HEK293T (cell line): ENCODE data around the gene TOP3B.

ENCODE experiments used
- CTCF ChIA-PET: fragments of 350-600 bp; formaldehyde crosslinking; extraction: SDS; loops from one replicate; lab custom pipeline; 2021; ENCODE audit warnings: antibody characterized with exemption, inconsistent platforms; lab: Yijun Ruan, JAX
- POLR2A ChIA-PET: fragments of 350-600 bp; formaldehyde crosslinking; extraction: SDS; loops from one replicate; lab custom pipeline; 2020; ENCODE audit warnings: antibody characterized with exemption, inconsistent platforms; lab: Yijun Ruan, JAX
- DNase-seq: peaks from one replicate; pipeline ENCODE4 v3.0.0; 2012; ENCODE audit warnings: mixed read lengths; ENCODE audit errors: extremely low spot score
- ARNT ChIP-seq: fragments of 450-650 bp; IDR thresholded peaks from 2 replicates; pipeline ENCODE4 v1.6.1; 2017; ENCODE audit warnings: mild to moderate bottlenecking
- BHLHE40 ChIP-seq: fragments of 450-650 bp; IDR thresholded peaks from 2 replicates; pipeline ENCODE4 v1.6.1; 2016; ENCODE audit warnings: mild to moderate bottlenecking, moderate library complexity, borderline replicate concordance
- CTBP1 ChIP-seq: fragments of 450-650 bp; IDR thresholded peaks from 2 replicates; pipeline ENCODE4 v1.6.1; 2016; ENCODE audit warnings: borderline replicate concordance
- ELF4 ChIP-seq: fragments of 450-650 bp; IDR thresholded peaks from 2 replicates; pipeline ENCODE4 v1.6.1; 2017; ENCODE audit warnings: antibody characterized with exemption
- FOXA1 ChIP-seq: fragments of 450-650 bp; IDR thresholded peaks from 2 replicates; pipeline ENCODE4 v1.6.1; 2016; ENCODE audit warnings: mild to moderate bottlenecking
- FOXK2 ChIP-seq: fragments of 450-650 bp; IDR thresholded peaks from 2 replicates; pipeline ENCODE4 v1.6.1; 2016; ENCODE audit warnings: mild to moderate bottlenecking
- FOXM1 ChIP-seq: fragments of 450-650 bp; IDR thresholded peaks from 2 replicates; pipeline ENCODE4 v1.6.1; 2017; ENCODE audit warnings: mild to moderate bottlenecking, borderline replicate concordance
- HDGF ChIP-seq: fragments of 450-650 bp; IDR thresholded peaks from 2 replicates; pipeline ENCODE4 v1.6.1; 2017; ENCODE audit warnings: antibody characterized with exemption, borderline replicate concordance
- L3MBTL2 ChIP-seq: fragments of 450-650 bp; conservative IDR thresholded peaks from 2 replicates; pipeline ENCODE4 v1.6.1; 2016; ENCODE audit warnings: mild to moderate bottlenecking
- LEF1 ChIP-seq: fragments of 450-650 bp; IDR thresholded peaks from 2 replicates; pipeline ENCODE4 v1.6.1; 2017; ENCODE audit warnings: mild to moderate bottlenecking, borderline replicate concordance
- NFRKB ChIP-seq: fragments of 450-650 bp; IDR thresholded peaks from 2 replicates; pipeline ENCODE4 v1.6.1; 2016; ENCODE audit warnings: mild to moderate bottlenecking, moderate library complexity
- PKNOX1 ChIP-seq: fragments of 450-650 bp; IDR thresholded peaks from 2 replicates; pipeline ENCODE4 v1.6.1; 2016
- SP1 ChIP-seq: fragments of 450-650 bp; IDR thresholded peaks from 2 replicates; pipeline ENCODE4 v1.6.1; 2017
- SUZ12 ChIP-seq: fragments of 450-650 bp; IDR thresholded peaks from 2 replicates; pipeline ENCODE4 v1.6.1; 2016; ENCODE audit warnings: mild to moderate bottlenecking
- TARDBP ChIP-seq: fragments of 450-650 bp; IDR thresholded peaks from 2 replicates; pipeline ENCODE4 v1.6.1; 2016
- ZNF384 ChIP-seq: fragments of 450-650 bp; IDR thresholded peaks from 2 replicates; pipeline ENCODE4 v1.6.1; 2016

Gene TOP3B

GRCh38 chr22:21933413-21933812, 49.2 kb downstream of the TOP3B start:
- POLR2A ChIA-PET, result no interaction called here
- CTCF ChIA-PET, result no interaction called here
- DNase-seq, result no peak
- no peak for TF ChIP-seq CTBP1
- no peak for TF ChIP-seq HDGF
- no peak for TF ChIP-seq TARDBP
- no peak for TF ChIP-seq ARNT
- no peak for TF ChIP-seq LEF1
- no peak for TF ChIP-seq FOXM1
- TF ChIP-seq FOXK2, result no peak
- TF ChIP-seq SP1, result no peak
- TF ChIP-seq SUZ12, result no peak
- TF ChIP-seq BHLHE40, result no peak

- DNase-seq, result no peak
- TF ChIP-seq ELF4 (no peak), HDGF (no peak), TARDBP (no peak), FOXM1 (no peak), FOXA1 (no peak), PKNOX1 (no peak), ARNT (no peak)
- ChIA-PET POLR2A (no interaction called here), CTCF (no interaction called here)
These were observed 50.2 kb downstream of the TOP3B start for GRCh38 chr22:21932347-21932746.

- no peak for TF ChIP-seq PKNOX1
- TF ChIP-seq NFRKB, result no peak
- TF ChIP-seq TARDBP, result no peak
- TF ChIP-seq LEF1, result no peak
- no peak for TF ChIP-seq BHLHE40
- no peak for TF ChIP-seq SP1
- TF ChIP-seq FOXK2, result no peak
- TF ChIP-seq FOXA1, result no peak
- no peak for TF ChIP-seq SUZ12
- TF ChIP-seq L3MBTL2, result no peak
- no peak for TF ChIP-seq CTBP1
- no peak for TF ChIP-seq ELF4
- no peak for TF ChIP-seq ARNT
- TF ChIP-seq ZNF384, result no peak
- TF ChIP-seq HDGF, result no peak
- TF ChIP-seq FOXM1, result no peak
- no peak for DNase-seq
- CTCF ChIA-PET, result interaction anchor here (0.6 to 0.9 kb wide), 2 partner anchors 18 to 205 kb away, joined by 3 to 4 read pairs; no protein-coding TSS in a partner anchor
- POLR2A ChIA-PET, result no interaction called here
These were observed 51.5 kb downstream of the TOP3B start for GRCh38 chr22:21931056-21931455.

GRCh38 chr22:21929253-21929652, 53.3 kb downstream of the TOP3B start:
- CTCF ChIA-PET, result no interaction called here
- DNase-seq, result no peak
- POLR2A ChIA-PET, result no interaction called here
- TF ChIP-seq ZNF384 (no peak), CTBP1 (no peak), ELF4 (no peak), NFRKB (no peak), LEF1 (no peak), SUZ12 (no peak), FOXK2 (no peak), HDGF (no peak), BHLHE40 (no peak), SP1 (no peak), FOXM1 (no peak), ARNT (no peak), L3MBTL2 (no peak), TARDBP (no peak), FOXA1 (no peak), PKNOX1 (no peak)

- CTCF ChIA-PET, result no interaction called here
These were observed 54.5 kb downstream of the TOP3B start for GRCh38 chr22:21928048-21928447.

More at GRCh38 chr22:21928048-21928447, 54.5 kb downstream of the TOP3B start:
- POLR2A ChIA-PET, result interaction anchor here (1.0 kb wide), 1 partner anchor 11 kb away, joined by 3 read pairs; no protein-coding TSS in a partner anchor
- no peak for DNase-seq
- TF ChIP-seq CTBP1 (no peak), SP1 (no peak), TARDBP (no peak), ARNT (no peak), FOXM1 (no peak), NFRKB (no peak), LEF1 (no peak), PKNOX1 (no peak), ZNF384 (no peak), FOXK2 (no peak), FOXA1 (no peak)
